HCT116 (cell line): ENCODE results near the gene GNA12. TPM values are rescaled to one million over a fixed set of nuclear protein-coding genes. Genes with fewer than 3 reads are reported as not detected.

Experiments
- ATAC-seq: fragments of 200-7000 bp; cut with Tn5 transposase; 2 replicates; pipeline ENCODE4 v1.9.1; 2020; ENCODE audit warnings: mild to moderate bottlenecking, moderate library complexity
- BruUV-seq: library from RNA; stranded (reverse); fragments of 400-500 nt; replicated peaks from 2 replicates; lab custom pipeline; 2021; lab: Mats Ljungman, UMichigan
- CTCF ChIA-PET: fragments of 300-600 bp; sonication (Branson Sonifier 250); formaldehyde crosslinking; loops from one replicate; lab custom pipeline; 2021; ENCODE audit warnings: antibody characterized with exemption; lab: Charles Lee
- POLR2A ChIA-PET: fragments of 300-600, 350-600 bp; sonication (Branson Sonifier 250); formaldehyde crosslinking; loops from one replicate; lab custom pipeline; 2021; ENCODE audit warnings: antibody characterized with exemption; lab: Charles Lee
- RAD21 ChIA-PET, 2 experiments: fragments of 300-600 bp; sonication (Branson Sonifier 250); formaldehyde crosslinking; loops; one replicate each; lab custom pipeline; 2023; ENCODE audit warnings: low total read pairs in 2 of 2; ENCODE audit not compliant: uncharacterized antibody in 2 of 2, unreplicated experiment in 2 of 2, low non-redundant PET in 1 of 2; lab: Charles Lee
- DNase-seq: peaks from one replicate; pipeline ENCODE4 v3.0.0-alpha.2; 2010; ENCODE audit warnings: low read depth, low spot score
- H2AFZ ChIP-seq: fragments of 200-600 bp; shearing (Covaris generic), sonication (generic); 2 replicates; pipeline ENCODE4 v1.6.1; 2017; ENCODE audit warnings: low read depth, mixed run types, mixed read lengths, antibody characterized with exemption, low read length; ENCODE audit not compliant: poor library complexity, severe bottlenecking
- H3K27ac ChIP-seq: 2 replicates; pipeline ENCODE4 v1.5.1; 2012; ENCODE audit warnings: low read depth, low read length
- H3K27me3 ChIP-seq: fragments of 200-600 bp; sonication (generic); 2 replicates; pipeline ENCODE4 v1.6.1; 2016; ENCODE audit warnings: mixed run types, low read length, mixed read lengths; ENCODE audit not compliant: insufficient read depth
- H3K36me3 ChIP-seq, 2 experiments: fragments of 200-500 bp in 1 of 2; fragments of 200-600 bp in 1 of 2; sonication (Bioruptor generic) in 1 of 2; sonication (generic) in 1 of 2; 2 replicates each; pipeline versions ENCODE4 v1.5.1 to v1.6.1; 2014 to 2016; ENCODE audit warnings: low read length in 2 of 2, inconsistent platforms in 1 of 2, mixed read lengths in 1 of 2, mixed run types in 1 of 2; ENCODE audit not compliant: insufficient read depth in 2 of 2, control insufficient read depth in 1 of 2
- H3K4me1 ChIP-seq, 2 experiments: fragments of 200-600 bp in 1 of 2; sonication (generic) in 1 of 2; 2 replicates each; pipeline versions ENCODE4 v1.5.1 to v1.6.1; 2012 to 2017; ENCODE audit warnings: low read length in 2 of 2, inconsistent platforms in 1 of 2, mild to moderate bottlenecking in 1 of 2, mixed read lengths in 1 of 2, mixed run types in 1 of 2, moderate library complexity in 1 of 2; ENCODE audit not compliant: insufficient read depth in 2 of 2, control insufficient read depth in 1 of 2
- H3K4me2 ChIP-seq: fragments of 200-600 bp; sonication (generic); 2 replicates; pipeline ENCODE4 v1.6.1; 2017; ENCODE audit warnings: mixed run types, low read length, mixed read lengths
- H3K4me3 ChIP-seq, 2 experiments: fragments of 200-600 bp in 1 of 2; sonication (generic) in 1 of 2; replicated peaks in 1 of 2; 2 replicates each; pipeline ENCODE4 v1.5.1; 2011 to 2016; ENCODE audit warnings: low read length in 2 of 2, control low read depth in 1 of 2, low read depth in 1 of 2, mild to moderate bottlenecking in 1 of 2, mixed read lengths in 1 of 2, mixed run types in 1 of 2
- H3K79me2 ChIP-seq: fragments of 200-600 bp; sonication (generic); 2 replicates; pipeline ENCODE4 v1.6.1; 2017; ENCODE audit warnings: mild to moderate bottlenecking, mixed run types, low read length, moderate library complexity, mixed read lengths; ENCODE audit not compliant: insufficient read depth
- H3K9ac ChIP-seq: fragments of 200-600 bp; sonication (generic); 2 replicates; pipeline ENCODE4 v1.6.1; 2016; ENCODE audit warnings: low read length, mixed read lengths
- H3K9me2 ChIP-seq: fragments of 200-600 bp; sonication (generic), shearing (Covaris generic); 2 replicates; pipeline ENCODE4 v1.6.1; 2017; ENCODE audit warnings: mixed run types, mild to moderate bottlenecking, moderate library complexity; ENCODE audit not compliant: insufficient read depth
- H3K9me3 ChIP-seq, 2 experiments: fragments of 200-500 bp in 1 of 2; fragments of 200-600 bp in 1 of 2; sonication (Bioruptor generic) in 1 of 2; sonication (generic) in 1 of 2; 2 replicates each; pipeline ENCODE4 v1.6.1; 2014 to 2017; ENCODE audit warnings: low read length in 2 of 2, mixed read lengths in 2 of 2, inconsistent platforms in 1 of 2, low read depth in 1 of 2, mild to moderate bottlenecking in 1 of 2, mixed run types in 1 of 2, moderate library complexity in 1 of 2; ENCODE audit not compliant: control insufficient read depth in 1 of 2, insufficient read depth in 1 of 2
- H4K20me1 ChIP-seq: fragments of 200-600 bp; sonication (generic), shearing (Covaris generic); 2 replicates; pipeline ENCODE4 v1.6.1; 2017; ENCODE audit warnings: mixed run types, mild to moderate bottlenecking, moderate library complexity; ENCODE audit not compliant: insufficient read depth
- ATF3 ChIP-seq: IDR thresholded peaks from 2 replicates; pipeline ENCODE4 v1.6.1; 2012
- CBX3 ChIP-seq: IDR thresholded peaks from 2 replicates; pipeline ENCODE4 v1.6.1; 2012; ENCODE audit warnings: low read depth
- EGR1 ChIP-seq: IDR thresholded peaks from 2 replicates; pipeline ENCODE4 v1.6.1; 2012; ENCODE audit warnings: low read depth
- ELF1 ChIP-seq: IDR thresholded peaks from 2 replicates; pipeline ENCODE4 v1.6.1; 2012; ENCODE audit warnings: low read depth, borderline replicate concordance
- EZH2phosphoT487 ChIP-seq: fragments of 200-600 bp; IDR thresholded peaks from 2 replicates; pipeline ENCODE4 v1.6.1; 2018; ENCODE audit warnings: antibody characterized with exemption, borderline replicate concordance
- JUND ChIP-seq: IDR thresholded peaks from 2 replicates; pipeline ENCODE4 v1.6.1; 2012
- MAX ChIP-seq: IDR thresholded peaks from 2 replicates; pipeline ENCODE4 v1.6.1; 2012
- POLR2A ChIP-seq: IDR thresholded peaks from 2 replicates; pipeline ENCODE4 v1.7.0; 2011; ENCODE audit warnings: borderline replicate concordance; ENCODE audit not compliant: insufficient read depth, insufficient read length; ENCODE audit errors: extremely low read depth
- POLR2AphosphoS5 ChIP-seq: IDR thresholded peaks from 2 replicates; pipeline ENCODE4 v1.6.1; 2011; ENCODE audit warnings: mild to moderate bottlenecking, low read depth, low read length, moderate library complexity
- SP1 ChIP-seq: IDR thresholded peaks from 2 replicates; pipeline ENCODE4 v1.6.1; 2012; ENCODE audit warnings: low read depth
- ZBTB33 ChIP-seq: IDR thresholded peaks from 2 replicates; pipeline ENCODE4 v1.6.1; 2011; ENCODE audit warnings: mild to moderate bottlenecking, low read length, moderate library complexity; ENCODE audit not compliant: insufficient replicate concordance; ENCODE audit errors: extremely low read depth
- ZFX ChIP-seq: fragments of 450-650 bp; IDR thresholded peaks from 2 replicates; pipeline ENCODE4 v1.6.1; 2017
- intact Hi-C: fragments of 100-400 bp; cut with micrococcal nuclease; formaldehyde crosslinking; loops from 2 replicates; pipeline ENCODE4 v1.10.0; 2022
- total RNA-seq: library from RNA; stranded (reverse); gene quantifications from one replicate; pipeline ENCODE4 v1.2.1, GENCODE V29; 2021; ENCODE audit not compliant: unreplicated experiment

Gene GNA12
- total RNA-seq, 1 experiment from 2014 or later, result 32.6 TPM

- H4K20me1 ChIP-seq, result no peaks in the 10 kb centered on the region
- peaks cover 8% of the 10 kb centered on the region; the same call in 1 of the 2 replicates for H3K79me2 ChIP-seq
- H3K36me3 ChIP-seq, result no peaks in the 10 kb centered on the region
- RAD21 ChIA-PET, result no interaction called here
- POLR2A ChIA-PET, result interaction anchor here (0.9 kb wide), 1 partner anchor 39 kb away, joined by 3 read pairs; no protein-coding TSS in a partner anchor
- H3K9ac ChIP-seq, result no peak overlapping the region
- ATAC-seq (no peak), DNase-seq (no peak)
- intact Hi-C loops, result no loop called here
- H3K27me3 ChIP-seq, result no peaks in the 10 kb centered on the region
- no peak overlapping the region for H2AFZ ChIP-seq
- H3K9me3 ChIP-seq, result no peaks in the 10 kb centered on the region
- no TSS peak for BruUV-seq
- H3K27ac ChIP-seq, result no peak overlapping the region
- TF ChIP-seq JUND (no peak), EGR1 (no peak), SP1 (no peak), CBX3 (no peak), POLR2A (no peak), ATF3 (no peak), EZH2phosphoT487 (no peak), POLR2AphosphoS5 (no peak)
- CTCF ChIA-PET, result no interaction called here
- no peak overlapping the region for H3K4me3 ChIP-seq
- peaks cover 42 to 49% of the 10 kb centered on the region in 2 experiments for H3K4me1 ChIP-seq
- peak overlapping the region; percentile 53; the same call in 1 of the 2 replicates for H3K4me2 ChIP-seq
- H3K9me2 ChIP-seq, result no peaks in the 10 kb centered on the region
Measured at GRCh38 chr7:2759736-2760097, 84.4 kb downstream of the GNA12 start.

GRCh38 chr7:2758673-2759616 is 85.2 kb downstream of the GNA12 start:
- BruUV-seq, result no TSS peak
- Histone ChIP-seq H3K27ac (peak overlapping the region; percentile 93), H3K79me2 (peaks cover 8% of the 10 kb centered on the region; the same call in 1 of the 2 replicates), H3K4me1 (peaks cover 42 to 49% of the 10 kb centered on the region in 2 experiments), H3K4me2 (peak overlapping the region; percentile 72), H3K9me2 (no peaks in the 10 kb centered on the region), H4K20me1 (no peaks in the 10 kb centered on the region), H3K9ac (peak overlapping the region; percentile 52), H3K36me3 (no peaks in the 10 kb centered on the region), H3K27me3 (no peaks in the 10 kb centered on the region)
- ChIA-PET RAD21 (no interaction called here), CTCF (no interaction called here)
- intact Hi-C loops, result no loop called here
- DNase-seq, result no peak
- no peak for TF ChIP-seq ZFX
- no peak for TF ChIP-seq POLR2AphosphoS5
- no peak for TF ChIP-seq MAX
- no peak for TF ChIP-seq EZH2phosphoT487
- no peak for TF ChIP-seq ZBTB33
- no peak for TF ChIP-seq ELF1
- no peak for TF ChIP-seq ATF3
- TF ChIP-seq, all 23 proteins: peak for 0
- POLR2A ChIA-PET, result interaction anchor here (1.0 kb wide), 1 partner anchor 38 kb away, joined by 4 read pairs; no protein-coding TSS in a partner anchor
- Histone ChIP-seq H3K9me3 (no peaks in the 10 kb centered on the region), H2AFZ (no peak overlapping the region), H3K4me3 (peak overlapping the region in 1 of 2 experiments; percentile 45; a peak in 3 of 4 replicates)
- ATAC-seq, result peak; percentile 10; the same call in 1 of the 2 replicates
